Activated naive CD4-positive, alpha-beta T cell treated with anti-CD3 and anti-CD28 coated beads, Interleukin-2, amount 50 U/mL, for 16 hours (primary cell): ENCODE data around the gene SOX18.

Experiments
- DNase-seq: peaks from one replicate; pipeline ENCODE4 v3.0.0-alpha.2; 2020

The SOX18 gene

DNA sequence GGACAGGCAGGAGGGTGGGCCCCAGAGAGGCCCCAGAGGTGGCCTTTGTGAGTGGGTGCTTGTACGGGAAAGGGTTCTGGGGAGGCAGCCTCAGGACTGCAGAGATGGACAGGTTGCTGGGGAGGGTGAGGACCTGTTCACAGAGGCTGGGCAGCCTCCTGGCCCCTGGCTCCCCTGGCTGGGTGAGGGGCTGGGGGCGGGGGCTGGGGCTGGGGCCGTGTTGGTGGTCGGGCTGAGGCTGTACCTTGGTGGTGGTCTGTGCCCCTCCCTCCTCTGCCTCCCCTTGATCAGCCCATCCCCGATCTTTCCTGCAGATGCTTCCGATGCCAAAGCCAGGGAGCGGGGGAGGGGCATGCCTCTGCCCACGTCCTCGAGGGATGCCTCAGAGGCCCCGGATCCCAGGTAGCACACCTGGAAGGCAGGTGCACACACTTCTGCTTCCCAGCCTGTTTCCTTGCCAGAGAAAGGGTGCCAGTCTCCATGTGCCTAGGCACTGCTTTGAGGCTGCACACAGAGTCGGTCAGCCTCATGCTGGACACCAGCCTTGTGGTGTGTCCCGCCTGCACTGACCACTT is 18.4 kb upstream of the SOX18 start:
- DNase-seq, result no peak

DNA sequence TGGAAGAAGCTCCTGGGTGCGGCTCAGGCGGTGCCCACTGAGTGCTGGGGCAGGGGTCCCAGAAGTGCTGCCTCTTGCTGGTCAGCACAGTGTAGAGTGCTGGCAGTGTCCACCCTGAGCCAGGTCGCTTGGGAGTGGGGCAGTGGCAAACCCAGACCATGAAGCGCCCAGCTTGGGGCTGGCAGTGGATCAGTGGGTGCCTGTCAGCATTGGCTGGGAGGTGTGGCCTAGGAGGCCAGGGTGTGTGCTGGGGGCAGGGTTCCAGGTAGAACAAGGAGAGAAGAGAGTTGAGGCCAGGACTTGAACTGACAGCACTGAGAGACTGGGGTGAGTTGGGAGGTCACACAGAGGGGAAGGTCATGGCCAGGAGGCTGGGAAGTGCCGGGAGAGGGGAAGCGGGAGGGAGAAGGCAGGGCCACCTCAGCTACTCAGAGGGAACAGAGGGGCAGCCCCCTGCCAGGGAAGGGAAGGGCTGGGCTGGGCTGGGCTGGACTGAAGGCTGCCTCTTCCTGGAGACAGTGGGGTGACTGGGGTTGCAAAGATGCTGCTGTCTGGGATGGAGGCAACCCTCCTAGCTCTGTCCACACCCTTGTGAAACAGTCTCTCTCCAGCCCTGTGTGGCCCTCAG is 17.7 kb upstream of the SOX18 start:
- DNase-seq, result no peak

DNA sequence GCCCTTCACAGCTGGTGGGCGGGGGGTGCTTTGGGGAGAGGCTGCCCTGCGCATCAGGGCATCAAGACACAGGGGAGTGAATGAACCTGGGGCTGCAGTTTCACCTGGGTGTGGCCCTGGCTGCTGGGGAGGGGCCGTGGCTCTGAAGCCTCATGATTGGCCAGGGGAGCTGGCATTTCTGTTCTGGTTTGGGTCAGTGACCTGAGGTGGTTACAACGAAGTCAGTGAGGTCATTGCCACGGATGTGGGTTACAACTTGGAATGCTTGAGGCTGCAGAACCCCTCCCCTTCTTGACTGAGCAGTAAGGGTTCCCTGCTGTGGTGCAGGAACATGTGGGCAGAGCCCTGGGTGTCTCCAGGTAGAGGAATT is 16.5 kb upstream of the SOX18 start:
- no peak for DNase-seq

DNA sequence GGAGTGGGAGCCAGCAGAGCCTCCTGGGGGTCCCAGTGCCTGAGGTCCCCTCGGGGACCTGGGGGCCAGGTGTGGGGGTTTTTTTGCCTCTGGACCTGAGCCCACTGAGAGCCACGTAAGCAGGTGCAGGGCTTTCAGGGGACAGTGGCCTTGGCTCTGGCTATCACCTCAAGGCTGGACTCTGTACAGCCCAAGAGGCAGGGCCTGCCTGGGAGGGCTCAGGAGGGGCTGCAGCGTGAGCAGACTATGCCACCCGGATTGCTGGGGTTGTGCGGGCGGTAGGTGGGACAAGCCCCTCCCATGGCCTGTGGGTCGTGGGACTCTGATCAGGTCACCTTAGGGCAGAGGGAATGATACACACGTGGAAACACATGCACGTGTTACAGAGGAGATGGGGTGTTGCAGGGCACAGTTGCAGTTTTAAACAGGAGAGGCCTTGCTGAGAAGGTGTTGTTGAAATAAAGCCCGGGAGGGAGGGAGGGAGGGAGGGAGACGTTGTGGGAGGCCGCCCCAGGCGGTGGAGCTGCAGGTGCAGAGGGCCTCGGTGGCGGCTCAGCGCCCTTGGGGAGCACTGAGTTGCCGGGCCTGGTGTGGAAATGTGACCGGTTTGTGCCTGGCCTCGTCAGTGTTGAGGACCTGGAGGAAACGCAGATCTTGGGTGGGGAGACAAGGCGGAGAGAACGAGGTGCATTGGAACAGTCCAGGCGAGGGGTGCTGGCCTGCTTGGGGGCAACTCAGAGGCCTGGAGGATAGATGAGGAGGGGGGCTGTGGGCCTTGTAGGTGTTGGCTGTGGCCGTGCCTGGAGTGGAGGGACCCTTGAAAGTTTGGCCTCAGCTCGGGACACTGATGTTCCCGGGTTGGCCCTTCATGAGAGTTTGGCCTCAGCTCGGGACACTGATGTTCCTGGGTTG is 15.9 kb upstream of the SOX18 start:
- DNase-seq, result no peak

DNA sequence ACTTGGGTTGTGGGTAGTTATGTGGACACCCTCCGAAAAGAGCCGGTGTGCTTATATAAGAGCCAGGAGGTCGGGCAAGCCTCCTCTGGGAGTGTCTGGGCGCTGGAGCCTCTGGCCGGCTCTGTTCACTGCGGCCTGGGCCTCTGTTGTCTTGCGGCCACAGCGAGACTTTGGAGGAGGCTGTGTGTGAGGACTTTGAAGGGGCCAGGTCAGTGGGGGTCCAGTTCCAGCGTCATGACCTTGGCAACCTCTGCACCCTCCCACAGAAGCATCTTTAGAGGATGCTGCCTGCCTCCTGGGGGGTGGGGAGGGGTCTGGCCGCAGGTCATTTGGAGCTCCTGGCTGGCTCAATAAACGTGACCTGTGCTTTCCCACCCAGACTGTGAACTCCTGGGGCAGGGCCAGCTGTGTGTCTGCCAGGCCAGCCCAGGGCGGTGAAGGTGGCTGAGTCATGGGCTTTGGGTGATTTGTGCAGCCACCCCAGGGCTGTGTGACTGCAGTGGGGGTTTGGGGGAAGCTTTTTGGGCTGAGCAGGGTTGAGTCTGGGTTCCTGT is 14.8 kb upstream of the SOX18 start:
- DNase-seq, result no peak

DNA sequence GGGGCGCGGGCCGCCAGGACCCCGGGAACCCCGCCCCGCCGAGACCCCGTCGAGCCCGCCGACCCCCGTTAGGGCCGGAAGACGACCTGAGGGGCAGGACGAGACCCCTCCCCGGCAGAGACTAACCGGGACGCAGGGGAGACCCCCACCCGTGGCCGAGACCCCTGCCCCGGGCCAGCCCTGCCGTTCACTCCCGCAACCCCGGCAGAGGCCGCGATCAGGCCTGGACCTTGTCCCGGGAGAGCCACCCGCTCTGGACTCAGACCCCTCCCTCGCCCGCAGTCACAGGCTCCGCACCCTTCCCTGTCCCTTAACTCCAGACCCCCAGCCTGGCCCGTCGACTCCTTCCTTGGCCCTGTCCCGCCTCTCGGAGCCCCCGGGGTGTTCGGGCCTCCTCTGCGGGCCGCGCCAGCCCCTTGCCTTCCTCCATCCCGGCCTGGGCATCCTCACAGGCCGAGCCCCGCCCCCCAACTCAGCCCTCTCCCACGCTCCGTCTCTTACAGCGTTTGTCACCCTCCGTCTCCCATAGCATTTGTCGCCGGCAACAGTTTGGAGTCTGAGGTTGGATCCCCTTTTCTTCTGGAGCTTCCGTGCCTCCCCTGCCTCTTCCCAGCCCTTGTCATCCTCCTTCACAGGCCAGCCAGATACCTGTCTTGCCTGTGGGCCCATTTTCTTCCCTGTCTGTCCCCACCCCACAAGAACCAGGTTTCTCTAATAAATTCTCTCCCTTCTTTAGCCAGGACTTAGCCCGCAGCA is 14.1 kb upstream of the SOX18 start:
- DNase-seq, result peak; percentile 51

DNA sequence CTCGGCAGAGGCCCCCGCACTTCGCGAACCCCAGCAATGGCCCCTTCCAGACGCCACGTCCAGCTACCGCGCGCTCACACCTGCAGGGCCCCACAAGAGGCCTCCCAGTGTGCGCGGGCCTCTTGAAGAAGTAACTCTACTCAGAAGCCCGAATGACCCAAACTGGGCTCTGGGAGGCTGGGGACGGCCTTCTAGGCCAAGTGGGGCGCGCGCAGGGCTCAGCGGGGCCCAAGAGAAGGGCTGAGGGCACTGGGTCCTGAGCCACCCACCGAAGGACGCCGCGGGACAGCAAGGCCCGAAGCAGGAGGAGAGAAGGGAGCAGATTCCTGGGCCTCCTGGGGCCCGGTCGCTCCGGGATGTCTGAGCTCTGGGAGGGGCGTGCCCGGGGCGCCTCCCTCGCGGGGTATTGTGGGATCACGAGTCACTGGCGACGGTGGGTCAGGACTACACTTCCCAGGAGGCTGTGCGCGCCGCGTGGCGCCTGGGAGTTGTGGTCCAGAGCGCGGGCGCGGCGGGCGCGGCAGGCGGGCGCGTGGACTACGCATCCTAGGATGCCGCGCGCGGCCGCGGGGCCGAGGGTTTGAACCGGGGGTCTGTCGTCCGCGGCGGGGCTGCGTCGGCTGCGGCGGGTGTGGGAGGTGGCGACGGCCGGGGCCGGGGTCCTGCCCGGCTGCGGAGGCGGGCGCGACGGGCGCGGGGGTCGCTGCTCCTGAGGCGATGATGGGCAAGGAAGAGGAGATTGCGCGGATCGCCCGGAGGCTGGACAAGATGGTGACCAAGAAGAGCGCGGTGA is 13.4 kb upstream of the SOX18 start, which contains the start of gene TCEA2:
TCEA2 (plus strand) TSS at position 603 of the 793 bp plus-strand sequence; CDS start at position 718, 115 bp downstream.
- DNase-seq, result peak; percentile 96

DNA sequence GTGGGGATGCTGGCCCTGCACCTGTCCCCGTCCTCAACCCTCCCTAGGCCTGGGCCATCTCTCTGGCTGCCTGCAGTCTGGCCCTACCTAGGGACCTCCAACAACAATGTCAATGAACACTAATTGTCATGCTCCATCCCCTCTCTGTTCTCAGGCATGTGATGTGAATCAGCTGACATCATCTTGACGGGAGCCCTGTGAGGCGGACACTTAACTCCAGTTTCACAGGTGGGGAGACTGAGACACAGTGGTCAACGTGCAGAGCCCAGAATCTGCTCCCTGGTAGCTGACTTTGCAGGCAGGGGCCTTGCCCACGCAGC is 12.8 kb upstream of the SOX18 start:
- no peak for DNase-seq

DNA sequence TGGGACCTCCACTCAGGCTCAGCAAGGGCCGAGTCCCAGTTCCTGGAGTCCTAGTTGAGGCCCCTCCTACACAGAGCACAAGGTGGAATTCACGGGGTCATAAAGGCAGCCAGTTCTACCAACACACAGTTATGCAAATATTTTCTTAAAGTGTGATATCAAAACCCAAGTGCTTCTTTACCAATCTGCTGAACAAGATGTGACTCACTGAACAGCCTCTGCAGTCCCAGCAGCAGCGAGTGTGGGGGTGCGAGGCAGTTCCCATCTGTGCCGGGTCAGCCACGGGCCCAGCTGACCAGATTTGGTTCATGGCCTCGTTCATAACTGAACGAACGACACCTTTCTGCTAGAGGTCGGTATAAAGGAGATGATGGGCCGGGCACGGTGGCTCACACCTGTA is 9.1 kb upstream of the SOX18 start:
- no peak for DNase-seq

DNA sequence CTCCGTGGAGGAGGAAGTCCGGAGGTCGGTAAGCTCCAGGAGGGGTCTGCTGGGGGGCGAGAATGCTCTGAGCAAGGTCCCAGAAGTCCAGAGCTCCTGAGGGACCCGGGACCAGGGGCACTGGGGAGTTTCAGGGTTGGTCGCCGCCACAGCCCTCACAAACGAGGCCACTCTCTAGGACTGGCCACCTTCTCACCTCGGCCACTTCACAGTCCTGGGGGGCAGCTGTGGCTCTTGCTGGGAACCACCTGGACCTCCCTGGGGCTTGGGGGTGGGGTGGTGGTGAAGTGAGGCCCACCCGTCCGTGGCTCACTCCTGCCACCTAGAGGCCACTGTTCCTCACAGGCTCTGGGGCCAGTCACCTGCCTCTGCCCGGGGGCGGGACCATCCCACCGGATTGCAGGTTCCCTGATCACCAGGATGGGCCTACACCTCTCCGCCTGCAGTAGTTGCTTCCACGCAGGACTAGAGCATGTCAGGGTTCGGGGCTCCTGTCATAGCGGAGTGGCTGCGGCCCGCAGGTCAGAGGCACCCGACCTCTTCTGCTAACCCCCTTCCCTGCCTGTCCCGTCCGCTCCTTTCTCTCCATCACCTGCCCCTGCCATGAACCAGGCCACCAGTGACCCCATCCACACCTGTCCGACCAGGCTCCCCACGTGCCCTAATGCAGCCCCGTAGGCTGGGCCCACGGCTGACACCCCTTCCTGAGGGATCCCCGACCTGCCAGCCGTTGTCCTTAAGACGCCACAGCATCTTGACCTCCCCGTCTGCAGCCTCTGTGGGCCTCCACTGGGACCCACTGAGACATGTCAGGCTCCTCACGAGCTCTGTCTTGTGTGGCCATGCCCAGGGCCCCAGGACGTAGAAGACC is 8.4 kb upstream of the SOX18 start:
- peak; percentile 86 for DNase-seq

DNA sequence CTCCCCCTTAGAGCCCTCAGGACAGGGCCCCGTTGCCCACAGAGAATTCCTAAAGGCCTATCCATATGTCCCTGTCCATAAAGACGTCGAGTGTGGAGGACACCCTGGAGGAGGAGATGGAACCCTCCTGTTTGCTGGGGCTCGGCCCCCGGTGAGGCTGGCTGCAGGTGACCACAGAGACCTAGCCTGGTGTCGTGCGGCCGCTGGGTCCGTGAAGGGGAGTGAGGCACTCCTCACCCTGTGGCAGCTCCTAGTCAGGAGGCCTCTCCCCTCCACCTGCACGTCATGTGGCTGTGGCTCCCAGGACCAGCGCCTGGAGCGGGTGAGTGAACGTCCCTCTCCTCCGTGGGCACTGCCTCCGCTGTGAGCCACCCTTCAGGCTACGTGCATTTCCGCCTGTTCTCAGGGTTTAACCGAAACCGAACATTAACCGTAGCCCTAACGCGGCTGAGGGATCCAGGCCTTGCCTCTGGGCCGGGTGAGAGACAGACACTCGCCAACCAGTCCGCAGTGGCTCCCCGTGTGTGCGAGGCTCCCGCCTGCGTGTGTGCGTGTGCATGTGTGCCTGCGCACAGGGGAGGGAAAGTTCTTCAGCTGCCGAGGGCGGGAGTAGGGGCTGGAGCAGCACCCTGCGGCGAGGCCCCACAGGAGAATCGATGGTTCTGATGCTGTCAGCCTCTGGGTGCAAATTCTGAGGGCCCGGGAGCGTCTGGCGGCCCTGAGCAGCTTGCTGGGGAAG is 7.6 kb upstream of the SOX18 start:
- DNase-seq, result peak; percentile 29

DNA sequence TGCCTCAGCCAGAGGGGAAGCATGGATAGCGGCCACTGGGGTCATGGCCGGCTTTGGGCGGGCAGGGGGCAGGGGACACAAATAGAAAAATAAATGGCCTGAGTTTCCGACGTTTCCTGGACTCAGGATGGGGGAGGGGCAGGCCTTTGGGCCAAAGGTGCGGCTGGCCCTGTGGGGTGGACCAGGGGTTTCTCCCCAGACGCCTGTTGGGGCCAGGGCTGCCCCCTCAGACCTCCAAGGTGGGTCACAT is 7.1 kb upstream of the SOX18 start:
- DNase-seq, result no peak

DNA sequence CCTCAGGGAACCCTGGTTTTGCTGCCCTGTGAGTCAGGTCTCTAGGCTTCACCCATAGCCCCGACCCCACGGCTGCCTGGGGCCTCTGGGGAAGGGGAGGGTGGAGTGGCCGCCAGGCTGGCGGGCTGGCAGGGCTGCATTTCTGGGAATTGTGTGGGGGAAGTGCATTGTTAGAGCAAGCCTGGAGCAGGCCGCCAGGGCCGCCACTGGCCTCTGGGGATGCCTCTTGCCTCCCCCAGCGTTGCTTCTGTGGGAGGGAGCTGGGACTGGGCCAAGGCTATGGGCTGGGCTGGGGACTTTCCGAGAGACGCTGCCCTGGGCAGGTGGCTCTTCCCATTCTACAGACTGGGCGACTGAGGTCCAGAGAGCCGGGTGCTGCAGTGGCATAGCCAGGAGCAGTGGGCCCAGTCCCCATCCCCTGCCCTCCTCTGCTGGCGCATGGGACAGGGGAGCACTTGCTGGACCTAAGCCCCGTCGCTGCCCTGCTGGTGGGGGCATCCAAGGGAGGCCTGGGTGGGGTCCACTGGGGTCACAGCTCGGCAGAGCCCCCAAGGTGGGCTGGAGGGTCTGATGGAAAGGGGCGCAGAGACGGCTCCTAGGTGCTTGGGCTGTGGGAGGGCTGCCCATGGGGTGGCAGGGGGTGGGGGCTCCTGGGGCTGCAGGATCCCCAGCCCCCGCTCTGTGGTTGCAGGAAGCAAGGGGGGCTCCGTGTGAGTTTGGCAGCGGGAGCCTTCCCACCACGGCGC is 6.6 kb upstream of the SOX18 start:
- no peak for DNase-seq

DNA sequence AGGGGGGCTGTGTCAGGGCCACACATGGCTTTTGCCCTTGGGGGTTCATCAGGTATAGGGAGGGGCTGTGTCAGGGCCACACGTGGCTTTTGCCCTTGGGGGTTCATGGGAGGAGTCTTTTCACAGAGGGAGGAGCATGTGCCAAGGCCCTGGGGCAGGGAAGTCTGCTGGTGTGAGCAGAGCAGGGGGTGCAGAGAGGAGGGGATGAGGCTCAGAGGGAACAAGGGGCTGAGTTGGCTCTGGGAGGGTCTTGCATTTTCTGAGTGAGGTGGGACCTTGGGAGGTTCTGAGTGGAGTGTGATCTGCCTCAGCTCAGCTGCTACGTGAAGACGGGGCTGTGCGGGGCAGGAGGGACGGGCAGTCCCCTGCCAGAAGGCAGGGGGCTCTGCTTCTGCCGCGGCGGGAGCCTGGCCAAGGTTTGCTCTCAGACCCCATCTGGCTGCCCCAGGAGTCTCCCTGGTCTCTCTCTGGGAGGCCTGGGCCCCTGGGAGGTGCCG is 6.0 kb upstream of the SOX18 start:
- DNase-seq, result no peak

DNA sequence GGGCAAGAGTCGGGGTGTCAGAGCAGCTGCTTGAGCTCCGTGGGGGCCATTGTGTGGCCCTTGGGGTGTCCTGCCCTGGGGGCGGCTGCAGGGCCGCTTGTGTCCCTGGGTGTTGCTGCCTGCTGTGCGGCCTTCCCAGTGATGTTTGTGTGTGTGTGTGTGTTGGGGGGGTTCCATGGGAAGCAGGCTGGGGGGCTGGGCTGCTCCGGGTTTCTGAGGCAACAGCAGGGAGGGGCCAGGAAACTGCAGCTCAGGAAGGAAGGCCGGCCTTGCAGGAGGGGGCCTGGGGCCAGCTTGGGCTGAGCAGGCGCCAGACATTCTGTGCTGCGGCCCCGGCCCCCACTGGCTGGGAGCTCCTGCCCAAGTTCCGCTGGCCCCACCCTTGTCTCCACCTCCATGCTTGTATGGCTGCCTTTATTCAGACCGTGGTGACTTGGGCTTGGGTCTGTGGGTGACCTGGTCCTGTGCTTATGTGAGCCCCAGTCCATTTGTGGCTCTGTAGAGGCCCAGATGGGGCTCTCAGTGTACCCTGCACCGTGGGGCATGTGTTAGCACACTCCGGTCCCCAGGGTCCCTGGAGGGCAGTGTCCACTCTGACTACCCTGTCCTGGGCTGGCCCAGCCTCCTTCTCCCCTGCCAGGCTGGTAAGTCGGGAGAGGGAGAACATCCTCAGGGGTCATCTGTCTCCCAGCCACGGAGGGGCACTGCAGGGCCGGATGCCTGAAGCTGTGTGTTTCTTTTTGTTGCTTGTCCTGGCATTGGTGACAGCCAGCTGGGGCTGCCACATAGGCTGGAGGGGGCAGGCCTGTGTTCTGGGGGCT is 4.6 kb upstream of the SOX18 start:
- no peak for DNase-seq

DNA sequence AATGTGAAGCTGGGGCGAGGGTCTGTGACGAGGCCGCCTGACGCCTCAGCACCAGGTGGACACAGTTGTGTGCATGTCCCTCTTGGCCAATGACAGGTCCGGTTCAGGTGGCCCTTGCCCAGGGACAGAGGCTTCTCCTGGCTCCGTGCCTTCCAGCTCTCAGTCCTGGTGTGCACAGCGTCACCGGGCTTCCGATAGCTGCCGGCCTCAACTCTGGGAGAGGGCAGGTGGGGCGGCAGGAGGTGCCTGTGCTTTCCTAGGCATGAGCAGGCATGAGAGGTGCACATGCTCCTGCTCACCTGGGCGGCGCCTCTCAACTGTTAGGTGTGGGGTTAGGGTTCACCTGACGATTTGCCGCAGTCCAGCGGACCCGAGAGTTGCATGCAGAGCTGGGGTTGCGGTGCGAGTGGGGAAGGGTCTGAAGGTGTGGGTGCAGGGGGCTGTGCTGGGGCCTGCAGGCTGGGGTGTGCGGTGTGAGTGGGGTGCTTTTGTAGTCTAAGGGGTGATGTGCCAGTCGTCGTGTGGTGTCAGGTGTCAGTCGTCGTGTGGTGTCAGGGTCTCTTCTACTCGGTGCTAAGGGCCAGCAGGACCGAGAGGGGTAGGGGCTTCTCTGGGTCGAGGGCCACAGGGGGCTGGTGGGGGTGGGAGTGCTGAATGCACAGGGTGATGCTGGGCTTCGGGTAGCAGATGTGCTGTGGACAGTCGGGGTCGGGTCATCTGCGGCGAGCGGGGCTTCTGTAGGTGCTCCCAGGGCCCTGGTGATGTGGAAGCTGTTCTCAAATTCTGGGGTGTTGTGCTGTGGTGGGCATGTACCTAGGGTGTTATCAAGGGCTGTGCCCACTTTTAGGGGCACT is 3.8 kb upstream of the SOX18 start:
- DNase-seq, result no peak

DNA sequence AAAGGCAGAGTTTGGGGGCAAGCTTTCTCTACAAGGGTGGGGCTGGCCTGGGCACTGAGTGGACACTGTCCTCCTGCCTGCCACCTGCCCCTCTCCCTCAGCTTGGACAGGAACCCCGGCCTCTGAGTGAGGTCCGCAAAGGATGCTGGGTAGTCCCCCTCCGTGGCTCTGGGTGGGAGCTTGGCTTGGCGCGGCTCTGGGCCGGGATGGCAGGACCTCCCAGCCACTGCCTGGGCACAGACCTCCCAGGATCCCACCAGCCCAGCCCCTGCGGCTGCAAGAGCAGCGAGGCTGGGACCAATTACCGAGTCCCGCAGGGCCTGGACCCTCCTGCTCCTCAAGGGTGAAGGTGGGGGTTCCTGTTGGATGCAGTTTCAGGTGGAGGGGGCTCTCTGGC is 2.9 kb upstream of the SOX18 start:
- no peak for DNase-seq
